HK-2 (cell line): ENCODE results near the gene DOCK1.

Experiments
- DNase-seq: peaks from one replicate; pipeline ENCODE4 v3.0.0-alpha.2; 2018; ENCODE audit not compliant: unreplicated experiment

The DOCK1 gene

DNA sequence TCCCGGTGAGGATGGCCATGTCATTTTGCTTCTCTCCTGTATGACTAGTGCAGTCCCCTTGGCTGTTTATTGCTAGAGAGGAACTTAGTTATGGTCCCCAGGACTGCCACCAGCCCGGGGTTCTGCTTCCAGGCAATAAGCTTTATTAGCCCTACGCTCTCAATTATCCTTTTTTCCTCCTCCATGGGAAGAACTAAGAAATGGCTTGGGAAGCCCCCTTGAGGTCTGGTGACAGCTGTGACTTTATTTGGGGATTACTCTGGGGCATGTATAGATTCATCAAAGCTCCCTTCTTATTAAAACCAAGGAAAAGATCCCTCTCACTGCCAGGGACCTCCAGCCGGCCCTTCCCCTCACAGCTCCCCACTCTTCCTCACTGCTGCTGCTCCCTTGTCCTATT is 446.3 kb downstream of the DOCK1 start:
- no peak for DNase-seq

- no peak for DNase-seq
Measured at GRCh38 chr10:127353544-127353943, 448.3 kb downstream of the DOCK1 start.

- DNase-seq = no peak
Measured at GRCh38 chr10:127354255-127354654, 449.0 kb downstream of the DOCK1 start.

GRCh38 chr10:127354992-127355391 is 449.8 kb downstream of the DOCK1 start:
- no peak for DNase-seq

GRCh38 chr10:127356360-127356759 is 451.1 kb downstream of the DOCK1 start:
- DNase-seq = no peak

DNA sequence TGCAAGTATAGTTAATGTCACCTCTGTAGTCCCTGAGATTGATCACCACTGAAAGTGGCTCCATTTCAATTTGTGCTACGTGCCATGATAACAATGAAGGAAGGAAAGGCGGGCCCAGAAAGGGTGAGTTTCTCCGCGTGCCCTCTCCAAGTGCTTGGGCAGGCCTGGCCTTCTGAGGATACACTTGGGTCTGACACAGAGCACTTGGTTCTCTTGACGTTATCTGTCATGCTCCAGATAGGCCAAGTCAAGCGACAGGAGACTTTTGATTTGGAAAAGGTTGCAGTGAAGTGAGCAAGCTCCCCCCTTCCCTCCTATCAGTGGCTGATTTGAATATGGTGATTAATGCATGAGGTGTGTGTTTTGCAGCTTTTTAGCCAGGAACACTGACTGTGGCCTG is 452.0 kb downstream of the DOCK1 start:
- no peak for DNase-seq

GRCh38 chr10:127358337-127358736 is 453.1 kb downstream of the DOCK1 start:
- DNase-seq = no peak

- no peak for DNase-seq
Measured at GRCh38 chr10:127364034-127364433, 458.8 kb downstream of the DOCK1 start.

- DNase-seq = no peak
Measured at GRCh38 chr10:127368101-127368500, 462.9 kb downstream of the DOCK1 start.

GRCh38 chr10:127368929-127369328 is 463.7 kb downstream of the DOCK1 start:
- DNase-seq = no peak

- DNase-seq = no peak
Measured at GRCh38 chr10:127370601-127371000, 465.4 kb downstream of the DOCK1 start.

DNA sequence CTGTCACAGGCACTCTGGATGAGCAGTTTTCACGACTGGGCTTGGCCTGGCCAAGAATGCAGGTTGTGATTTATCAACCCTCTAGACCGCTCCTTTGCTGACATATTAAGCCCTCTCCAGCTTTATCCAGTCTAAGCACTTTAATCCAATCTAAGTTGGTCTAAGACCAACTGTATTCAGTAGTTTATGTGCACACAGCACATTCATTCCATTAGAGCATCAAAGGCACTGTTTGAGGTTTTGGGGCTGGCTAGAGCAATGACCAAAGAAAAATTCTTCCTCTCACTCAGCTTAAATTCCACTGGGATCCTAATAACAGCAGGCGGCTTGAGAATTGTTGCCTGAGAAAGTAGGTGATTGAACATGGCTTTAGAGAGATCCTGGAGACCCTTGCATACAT is 467.1 kb downstream of the DOCK1 start:
- DNase-seq = no peak

DNA sequence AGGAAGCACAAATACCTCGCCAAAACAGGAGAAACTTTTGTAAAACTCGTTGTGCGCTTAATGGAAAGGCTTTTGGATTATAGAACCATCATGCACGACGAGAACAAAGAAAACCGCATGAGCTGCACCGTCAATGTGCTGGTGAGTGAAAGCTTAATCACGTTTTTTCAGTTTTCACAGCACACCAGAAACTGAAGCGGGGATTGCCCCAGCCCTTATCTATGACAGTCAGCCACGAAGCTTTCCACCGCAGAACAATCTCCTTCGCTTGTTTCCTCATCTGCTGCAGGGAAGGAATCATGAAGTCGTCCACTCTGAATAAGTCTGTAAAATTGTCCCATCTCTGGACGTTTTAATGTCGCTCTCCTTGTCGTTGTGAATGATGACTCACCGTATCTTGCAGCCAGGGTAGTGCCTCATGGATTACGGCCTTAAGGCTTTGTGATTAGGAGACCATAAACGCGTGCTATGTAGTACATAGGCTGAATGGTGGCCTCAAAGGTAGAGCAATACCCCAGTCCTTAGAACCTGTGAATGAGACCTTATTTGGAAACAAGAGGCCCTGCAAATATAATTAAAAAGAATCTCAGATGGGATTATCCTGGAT is 468.9 kb downstream of the DOCK1 start:
- DNase-seq = no peak

DNA sequence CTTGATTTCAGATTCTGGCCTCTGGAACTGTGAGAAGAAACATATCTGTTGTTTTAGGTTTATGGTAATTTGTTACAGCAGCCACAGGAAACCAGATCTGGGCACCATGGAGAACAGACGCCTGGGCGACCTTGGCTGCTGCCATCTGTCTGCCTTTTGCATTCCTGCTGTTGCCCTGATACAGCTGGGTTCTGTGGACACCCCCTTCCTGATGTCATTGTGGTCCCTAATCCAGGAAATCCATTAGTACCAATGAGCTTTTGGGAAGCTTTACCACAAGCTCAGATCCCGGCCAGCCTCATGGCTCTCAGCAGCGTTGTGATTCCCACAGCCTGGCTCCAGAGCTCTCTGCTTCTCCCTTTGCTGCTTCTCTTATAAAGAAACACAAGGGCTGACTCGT is 469.7 kb downstream of the DOCK1 start:
- DNase-seq = no peak

GRCh38 chr10:127375461-127375860 is 470.2 kb downstream of the DOCK1 start:
- no peak for DNase-seq

- no peak for DNase-seq
Measured at GRCh38 chr10:127376071-127376470, 470.8 kb downstream of the DOCK1 start.

DNA sequence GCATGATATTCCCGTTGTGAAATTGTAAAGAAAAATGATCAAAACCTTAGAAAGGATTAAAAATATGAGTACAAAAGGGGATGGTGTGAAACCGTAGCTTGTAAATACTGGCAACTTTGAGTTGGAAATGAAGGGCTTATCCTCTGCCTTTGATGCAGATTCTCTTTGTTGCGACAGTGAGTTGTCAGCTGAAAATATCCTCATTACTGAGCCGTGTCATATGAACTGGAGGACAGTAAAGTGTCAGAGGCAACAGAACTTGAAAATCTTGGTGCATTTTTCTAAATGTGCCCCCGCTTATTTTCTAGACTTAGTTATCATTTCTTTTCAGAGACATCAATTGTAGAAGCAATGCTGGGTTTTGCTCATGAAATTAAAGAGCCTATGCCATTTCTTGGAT is 473.4 kb downstream of the DOCK1 start:
- DNase-seq = no peak

DNA sequence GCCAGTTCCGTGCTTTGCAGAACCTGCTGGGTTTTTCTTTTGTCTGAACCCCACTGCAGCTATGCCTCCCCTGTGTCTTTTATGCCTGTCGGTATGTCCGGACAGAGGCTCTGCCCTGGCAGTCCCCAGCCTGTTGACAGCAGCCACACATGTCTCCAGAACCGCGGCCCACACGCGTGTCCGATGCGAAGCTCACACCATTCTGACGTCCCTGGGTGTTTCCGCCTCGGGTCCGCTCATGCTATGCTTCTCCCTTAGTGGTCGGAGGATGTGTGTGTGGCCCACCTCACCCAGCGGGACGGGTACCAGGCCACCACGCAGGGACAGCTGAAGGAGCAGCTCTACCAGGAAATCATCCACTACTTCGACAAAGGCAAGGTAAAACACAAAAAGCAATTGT is 479.3 kb downstream of the DOCK1 start:
- DNase-seq = no peak

DNA sequence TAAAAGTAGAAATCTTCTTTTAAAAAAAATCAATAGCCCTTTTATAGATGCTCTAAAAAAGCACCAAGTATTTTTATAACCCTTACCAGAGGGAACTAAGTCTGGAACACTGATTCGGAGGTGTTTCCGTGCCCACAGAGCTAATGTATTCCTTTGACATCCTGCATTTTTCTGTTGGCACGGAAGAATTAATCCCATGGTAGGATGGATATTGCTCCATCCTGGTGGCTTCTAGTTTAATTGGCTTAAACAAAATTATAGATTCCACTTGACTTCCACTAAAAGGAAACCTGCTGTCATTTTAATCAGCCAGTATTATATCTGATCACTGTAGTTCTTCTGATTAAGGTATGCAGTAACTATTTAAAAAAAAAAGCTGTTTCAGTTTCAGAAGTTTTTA is 479.8 kb downstream of the DOCK1 start:
- no peak for DNase-seq

- no peak for DNase-seq
Measured at GRCh38 chr10:127386606-127387327, 481.5 kb downstream of the DOCK1 start.

- no peak for DNase-seq
Measured at GRCh38 chr10:127391875-127392274, 486.6 kb downstream of the DOCK1 start.

GRCh38 chr10:127392351-127393235 is 487.4 kb downstream of the DOCK1 start:
- DNase-seq = no peak
